ENCODE measurements around the gene TMEM208. TPM values are rescaled to one million over a fixed set of nuclear protein-coding genes. Genes with fewer than 3 reads are reported as not detected.
A peak's percentile ranks its signal among the peaks of the same experiment; 100 is the strongest.

TMEM208 gene
- total and polyA plus RNA-seq, 3 experiments from 2014 or later, result 58.4 to 83.7 (median 69.5) TPM

GRCh38 chr16:67250045-67250327 lies 23.1 kb downstream of the TMEM208 start:
- Histone ChIP-seq H3K36me3 (ENCODE audit: insufficient read depth, low read length) (no peaks in the 10 kb centered on the region), H3K9me3 (ENCODE audit: low read length) (no peaks in the 10 kb centered on the region), H3K4me1 (ENCODE audit: insufficient read depth, low read length) (peaks cover 31% of the 10 kb centered on the region), H3K4me3 (ENCODE audit: low read length) (no peak overlapping the region), H3K27me3 (ENCODE audit: insufficient read depth, low read length, poor library complexity, severe bottlenecking) (no peaks in the 10 kb centered on the region), H3K27ac (ENCODE audit: low read depth, low read length) (no peak overlapping the region)
- peak overlapping the region; percentile 35 to 86 (median 82) for H3K4me3 Mint-ChIP-seq
- POLR2A ChIA-PET, result no interaction called here
- peak overlapping the region in 1 of 8 donors; percentile 61 for H3K27ac Mint-ChIP-seq
- peaks cover 20 to 40% (median 36%) of the 10 kb centered on the region in 3 donors for H3K4me1 Mint-ChIP-seq
- CTCF ChIA-PET, result interaction anchor here (1.0 kb wide), 1 partner anchor 10 kb away, joined by 3 read pairs; no protein-coding TSS in a partner anchor
- H3K27me3 Mint-ChIP-seq, result no peaks in the 10 kb centered on the region
- DNase-seq, result peak in 1 of 5 donors; percentile 1
- peaks cover 0 to 4% (median 0%) of the 10 kb centered on the region in 3 donors for H3K36me3 Mint-ChIP-seq
- H3K9me3 Mint-ChIP-seq, result no peaks in the 10 kb centered on the region

GRCh38 chr16:67252609-67253497 lies 25.9 kb downstream of the TMEM208 start:
- no peaks in the 10 kb centered on the region for H3K27me3 ChIP-seq (ENCODE audit: insufficient read depth, low read length, poor library complexity, severe bottlenecking)
- CTCF ChIA-PET, result no interaction called here

GRCh38 chr16:67254801-67255552 lies 28.0 kb downstream of the TMEM208 start:
- POLR2A ChIA-PET, result no interaction called here
- Histone ChIP-seq H3K4me3 (ENCODE audit: low read length) (no peak overlapping the region), H3K36me3 (ENCODE audit: insufficient read depth, low read length) (no peaks in the 10 kb centered on the region), H3K4me1 (ENCODE audit: insufficient read depth, low read length) (peaks cover under 1% of the 10 kb centered on the region), H3K27me3 (ENCODE audit: insufficient read depth, low read length, poor library complexity, severe bottlenecking) (no peaks in the 10 kb centered on the region), H3K27ac (ENCODE audit: low read depth, low read length) (no peak overlapping the region), H3K9me3 (ENCODE audit: low read length) (no peaks in the 10 kb centered on the region)
- Mint-ChIP-seq H3K4me1 (peaks cover 0 to 4% (median under 1%) of the 10 kb centered on the region in 3 donors), H3K27ac (no peak overlapping the region), H3K27me3 (peaks cover 9 to 10% of the 10 kb centered on the region in 2 donors), H3K4me3 (no peak overlapping the region), H3K36me3 (no peaks in the 10 kb centered on the region), H3K9me3 (no peaks in the 10 kb centered on the region)
- CTCF ChIA-PET, result no interaction called here
- DNase-seq, result peak in 1 of 5 donors; percentile 37

More at GRCh38 chr16:67252609-67253497, 25.9 kb downstream of the TMEM208 start:
- H3K27ac ChIP-seq (ENCODE audit: low read depth, low read length), result no peak overlapping the region
- no peak overlapping the region for H3K4me3 ChIP-seq (ENCODE audit: low read length)
- peak overlapping the region in 2 of 7 donors; percentile 12 to 61 for H3K4me3 Mint-ChIP-seq
- no peak overlapping the region for H3K27ac Mint-ChIP-seq
- H3K36me3 Mint-ChIP-seq, result no peaks in the 10 kb centered on the region
- POLR2A ChIA-PET, result no interaction called here
- H3K9me3 ChIP-seq (ENCODE audit: low read length), result no peaks in the 10 kb centered on the region
- no peaks in the 10 kb centered on the region for H3K36me3 ChIP-seq (ENCODE audit: insufficient read depth, low read length)
- DNase-seq, result peak in 1 of 5 donors; percentile 22
- H3K9me3 Mint-ChIP-seq, result no peaks in the 10 kb centered on the region
- H3K4me1 ChIP-seq (ENCODE audit: insufficient read depth, low read length), result peaks cover 17% of the 10 kb centered on the region
- H3K27me3 Mint-ChIP-seq, result peaks cover 5 to 10% of the 10 kb centered on the region in 2 donors
- H3K4me1 Mint-ChIP-seq, result peaks cover 10 to 22% (median 18%) of the 10 kb centered on the region in 3 donors

- H3K27ac ChIP-seq (ENCODE audit: low read depth, low read length), result no peak overlapping the region
- no peak overlapping the region for H3K4me3 Mint-ChIP-seq
- peaks cover 9 to 10% of the 10 kb centered on the region in 2 donors for H3K27me3 Mint-ChIP-seq
- H3K9me3 Mint-ChIP-seq, result no peaks in the 10 kb centered on the region
- no peaks in the 10 kb centered on the region for H3K4me1 ChIP-seq (ENCODE audit: insufficient read depth, low read length)
- H3K27me3 ChIP-seq (ENCODE audit: insufficient read depth, low read length, poor library complexity, severe bottlenecking), result no peaks in the 10 kb centered on the region
- no peaks in the 10 kb centered on the region for H3K36me3 ChIP-seq (ENCODE audit: insufficient read depth, low read length)
- no peak overlapping the region for H3K27ac Mint-ChIP-seq
- H3K9me3 ChIP-seq (ENCODE audit: low read length), result no peaks in the 10 kb centered on the region
- no peaks in the 10 kb centered on the region for H3K36me3 Mint-ChIP-seq
- no peak overlapping the region for H3K4me3 ChIP-seq (ENCODE audit: low read length)
- no peaks in the 10 kb centered on the region for H3K4me1 Mint-ChIP-seq
- peak in 1 of 5 donors; percentile 30 for DNase-seq
- ChIA-PET POLR2A (no interaction called here), CTCF (no interaction called here)
These were observed 28.8 kb downstream of the TMEM208 start for GRCh38 chr16:67255553-67256221.

GRCh38 chr16:67256701-67257230 lies 29.8 kb downstream of the TMEM208 start:
- no peak overlapping the region for H3K27ac ChIP-seq (ENCODE audit: low read depth, low read length)
- Mint-ChIP-seq H3K4me1 (no peaks in the 10 kb centered on the region), H3K27ac (peak overlapping the region in 1 of 8 donors; percentile 66), H3K4me3 (peak overlapping the region in 1 of 7 donors; percentile 26), H3K36me3 (no peaks in the 10 kb centered on the region), H3K27me3 (peaks cover 9 to 13% of the 10 kb centered on the region in 2 donors), H3K9me3 (no peaks in the 10 kb centered on the region)
- H3K9me3 ChIP-seq (ENCODE audit: low read length), result no peaks in the 10 kb centered on the region
- no peaks in the 10 kb centered on the region for H3K36me3 ChIP-seq (ENCODE audit: insufficient read depth, low read length)
- ChIA-PET POLR2A (no interaction called here), CTCF (no interaction called here)
- H3K4me1 ChIP-seq (ENCODE audit: insufficient read depth, low read length), result no peaks in the 10 kb centered on the region
- H3K27me3 ChIP-seq (ENCODE audit: insufficient read depth, low read length, poor library complexity, severe bottlenecking), result no peaks in the 10 kb centered on the region
- peak in 1 of 5 donors; percentile 35 for DNase-seq
- no peak overlapping the region for H3K4me3 ChIP-seq (ENCODE audit: low read length)

- POLR2A ChIA-PET, result no interaction called here
These were observed 30.7 kb downstream of the TMEM208 start for GRCh38 chr16:67257486-67258160.

GRCh38 chr16:67258161-67258835 lies 31.4 kb downstream of the TMEM208 start:
- no peak for DNase-seq
- Mint-ChIP-seq H3K36me3 (no peaks in the 10 kb centered on the region), H3K27ac (no peak overlapping the region), H3K4me1 (no peaks in the 10 kb centered on the region), H3K4me3 (peak overlapping the region in 1 of 7 donors; percentile 32), H3K9me3 (no peaks in the 10 kb centered on the region), H3K27me3 (peaks cover 16 to 28% of the 10 kb centered on the region in 2 donors)
- Histone ChIP-seq H3K36me3 (ENCODE audit: insufficient read depth, low read length) (no peaks in the 10 kb centered on the region), H3K4me3 (ENCODE audit: low read length) (no peak overlapping the region), H3K27ac (ENCODE audit: low read depth, low read length) (no peak overlapping the region), H3K4me1 (ENCODE audit: insufficient read depth, low read length) (no peaks in the 10 kb centered on the region), H3K9me3 (ENCODE audit: low read length) (no peaks in the 10 kb centered on the region), H3K27me3 (ENCODE audit: insufficient read depth, low read length, poor library complexity, severe bottlenecking) (no peaks in the 10 kb centered on the region)
- ChIA-PET POLR2A (no interaction called here), CTCF (interaction anchor here (1.7 kb wide), 1 partner anchor 27 kb away, joined by 4 read pairs; no protein-coding TSS in a partner anchor)

More at GRCh38 chr16:67257486-67258160, 30.7 kb downstream of the TMEM208 start:
- H3K9me3 ChIP-seq (ENCODE audit: low read length), result no peaks in the 10 kb centered on the region
- DNase-seq, result peak in 1 of 5 donors; percentile 21
- Mint-ChIP-seq H3K36me3 (no peaks in the 10 kb centered on the region), H3K4me1 (no peaks in the 10 kb centered on the region), H3K27me3 (peaks cover 12 to 21% of the 10 kb centered on the region in 2 donors), H3K9me3 (no peaks in the 10 kb centered on the region), H3K4me3 (no peak overlapping the region), H3K27ac (peak overlapping the region in 1 of 8 donors; percentile 68)
- H3K4me3 ChIP-seq (ENCODE audit: low read length), result no peak overlapping the region
- no peaks in the 10 kb centered on the region for H3K36me3 ChIP-seq (ENCODE audit: insufficient read depth, low read length)
- H3K27me3 ChIP-seq (ENCODE audit: insufficient read depth, low read length, poor library complexity, severe bottlenecking), result no peaks in the 10 kb centered on the region
- CTCF ChIA-PET, result no interaction called here
- no peak overlapping the region for H3K27ac ChIP-seq (ENCODE audit: low read depth, low read length)
- H3K4me1 ChIP-seq (ENCODE audit: insufficient read depth, low read length), result no peaks in the 10 kb centered on the region

Measured in CD8-positive, alpha-beta memory T cell (primary cell).